Effector CD4-positive, alpha-beta T cell (primary cell): ENCODE measurements around the gene SLC19A1.

Experiments
- DNase-seq: peaks from one replicate; pipeline ENCODE4 v3.0.0-alpha.2; 2020
- total RNA-seq: gene quantifications from one replicate; lab custom pipeline; 2026; lab: John Stamatoyannopoulos, UW

Gene SLC19A1
- 10.1 reads per million, percentile 32 among the genes with 10 or more reads in this experiment for total RNA-seq

- DNase-seq: peak; percentile 58
Observed at GRCh38 chr21:45542242-45542666, at the start of gene SLC19A1. TSS of gene SLC19A1 (minus strand) at chr21:45542440. CDS start at chr21:45537959, 4,481 bp downstream.

DNA sequence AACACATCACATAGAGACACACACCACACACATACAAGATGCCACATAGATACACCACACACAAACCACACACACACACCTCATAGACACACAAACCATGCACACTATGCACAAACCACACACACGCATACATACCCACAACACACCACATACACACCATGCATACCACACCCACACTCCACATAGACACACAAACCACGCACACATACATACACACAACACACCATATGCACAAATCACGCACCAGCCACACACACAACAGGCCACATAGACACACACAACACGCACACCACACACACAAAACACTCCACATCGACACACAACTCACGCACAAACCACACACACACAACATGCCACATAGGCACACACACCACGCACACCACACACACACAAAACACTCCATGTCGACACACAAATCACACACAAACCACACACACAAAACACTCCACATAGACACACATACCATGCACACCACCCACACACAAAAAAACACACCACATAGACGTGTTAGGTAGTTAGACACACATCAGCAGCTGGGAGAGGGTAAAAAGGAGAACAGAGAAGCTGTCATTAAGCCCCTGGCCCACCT lies 49.5 kb upstream of the SLC19A1 start:
- DNase-seq: no peak

GRCh38 chr21:45590726-45591618 lies 48.7 kb upstream of the SLC19A1 start:
- DNase-seq: peak; percentile 28

DNA sequence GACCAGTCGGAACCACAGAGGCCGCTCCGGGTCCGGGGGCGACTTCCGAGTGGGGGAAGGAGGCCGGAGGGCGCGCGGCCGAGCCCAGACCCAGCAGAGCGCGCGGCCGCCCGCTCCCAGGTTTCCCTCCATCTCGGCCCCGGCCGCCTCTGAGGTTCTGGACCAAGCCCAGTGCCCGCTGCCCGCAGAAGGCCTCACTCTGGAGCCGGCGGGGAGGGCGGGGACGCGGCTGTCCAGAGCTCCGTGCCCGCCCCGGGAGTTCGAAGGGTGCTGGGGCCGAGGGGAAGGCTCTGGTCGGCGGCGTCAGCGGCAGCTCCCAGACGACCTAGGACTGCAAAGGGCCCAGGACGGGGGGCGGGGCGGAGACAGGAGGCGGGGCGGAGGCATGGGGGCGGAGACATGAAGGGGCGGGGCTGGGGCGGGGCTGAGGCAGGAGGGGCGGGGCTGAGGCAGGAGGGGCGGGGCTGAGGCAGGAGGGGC lies 48.0 kb upstream of the SLC19A1 start:
- peak; percentile 73 for DNase-seq

- DNase-seq: no peak
Observed at GRCh38 chr21:45589686-45590245, 47.5 kb upstream of the SLC19A1 start.

DNA sequence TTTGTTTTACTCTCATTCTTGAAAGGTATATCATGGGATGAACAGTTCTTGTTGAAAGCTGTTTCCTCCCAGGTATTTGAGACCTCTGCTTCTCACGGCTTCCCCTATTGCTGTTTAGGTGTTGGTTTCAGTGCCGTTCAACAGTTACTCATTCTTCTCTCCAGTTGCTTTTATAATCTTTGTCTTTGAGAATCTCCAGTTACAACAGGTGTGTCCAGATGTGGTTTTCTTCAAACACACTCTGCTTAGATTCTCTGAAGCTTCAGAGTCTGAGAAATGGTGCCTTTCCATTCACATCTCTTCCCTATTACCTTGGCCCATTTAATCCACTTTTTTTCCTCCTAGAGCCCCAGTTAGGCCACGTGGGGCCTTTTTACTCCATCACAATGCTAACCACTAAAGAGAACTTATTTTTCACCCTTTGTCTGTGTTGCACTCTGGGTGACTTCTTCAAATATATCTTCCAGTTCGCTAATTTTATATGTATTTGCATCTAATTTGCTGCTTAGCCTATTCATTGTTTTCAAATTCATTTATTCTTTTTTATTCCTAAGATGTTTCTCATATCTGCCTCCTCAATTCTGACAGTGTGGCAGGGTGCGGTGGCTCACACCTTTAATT lies 46.7 kb upstream of the SLC19A1 start:
- no peak for DNase-seq

GRCh38 chr21:45588086-45588825 lies 46.0 kb upstream of the SLC19A1 start:
- no peak for DNase-seq

DNA sequence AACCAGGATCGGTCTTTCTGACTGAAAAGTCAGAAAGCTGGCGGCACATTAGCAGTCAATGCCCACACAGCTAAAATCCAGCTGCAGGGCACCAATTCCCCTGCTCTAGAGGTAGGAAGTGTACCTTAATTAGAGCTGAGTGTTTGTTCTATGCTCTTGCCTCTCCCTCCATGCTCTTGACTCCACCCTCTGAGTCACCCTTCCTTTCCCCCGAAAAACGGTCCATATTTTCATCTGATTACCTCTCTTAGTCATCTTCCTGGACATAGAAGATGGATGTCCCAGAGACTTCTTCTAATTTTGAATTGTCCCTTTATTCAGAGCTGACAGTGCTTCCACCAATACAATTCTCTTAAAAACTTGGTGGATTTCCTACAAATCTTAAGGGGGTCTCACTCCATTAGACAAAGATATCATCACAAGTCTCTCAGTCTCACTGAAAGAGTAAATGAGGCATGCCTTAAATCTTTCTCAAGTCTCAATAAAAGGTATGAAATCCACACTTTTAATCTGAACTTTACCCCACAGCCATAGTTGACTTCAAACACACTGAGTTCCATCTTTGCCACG lies 44.1 kb upstream of the SLC19A1 start:
- DNase-seq: no peak

- no peak for DNase-seq
Observed at GRCh38 chr21:45584786-45585185, 42.5 kb upstream of the SLC19A1 start.

GRCh38 chr21:45583831-45584509 lies 41.7 kb upstream of the SLC19A1 start:
- DNase-seq: no peak

GRCh38 chr21:45582128-45582527 lies 39.9 kb upstream of the SLC19A1 start:
- no peak for DNase-seq

GRCh38 chr21:45581322-45581712 lies 39.1 kb upstream of the SLC19A1 start:
- no peak for DNase-seq

DNA sequence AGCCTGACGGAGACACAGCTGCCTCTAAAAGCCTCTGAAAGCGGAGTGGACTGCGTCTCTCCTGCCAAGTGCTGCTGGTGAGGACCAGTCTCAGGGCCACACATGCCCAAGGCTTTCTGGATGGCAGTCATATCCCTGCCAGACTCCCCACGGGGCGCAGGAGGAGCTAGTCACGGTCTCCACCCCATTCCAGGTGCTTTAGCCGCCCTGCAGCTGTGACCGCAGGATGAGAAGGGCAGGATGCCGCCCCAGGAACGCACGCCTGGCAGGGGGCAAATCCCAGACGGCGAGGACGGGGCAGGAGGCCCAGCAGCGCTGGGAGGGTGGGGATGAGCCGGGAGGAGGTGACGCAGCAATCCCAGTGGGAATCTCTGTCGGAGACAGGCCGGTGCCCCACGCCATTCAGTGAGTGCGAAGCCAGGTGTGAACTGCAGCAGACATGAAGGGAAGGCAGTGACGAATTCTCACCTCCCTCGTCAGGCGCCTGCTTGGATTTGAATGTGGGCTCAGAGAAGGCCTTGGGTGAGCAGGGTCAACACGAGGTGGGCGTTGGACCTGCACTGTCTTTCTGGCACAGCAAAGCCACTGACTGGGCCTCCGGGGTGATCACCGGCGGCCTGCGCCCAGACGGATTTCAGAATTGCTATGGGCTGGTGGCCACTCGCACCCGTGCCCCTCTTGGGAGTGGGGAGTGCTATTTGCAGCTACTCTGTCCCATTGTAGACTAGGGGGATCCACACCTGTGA lies 38.5 kb upstream of the SLC19A1 start:
- no peak for DNase-seq

- no peak for DNase-seq
Observed at GRCh38 chr21:45580181-45580575, 37.9 kb upstream of the SLC19A1 start.

DNA sequence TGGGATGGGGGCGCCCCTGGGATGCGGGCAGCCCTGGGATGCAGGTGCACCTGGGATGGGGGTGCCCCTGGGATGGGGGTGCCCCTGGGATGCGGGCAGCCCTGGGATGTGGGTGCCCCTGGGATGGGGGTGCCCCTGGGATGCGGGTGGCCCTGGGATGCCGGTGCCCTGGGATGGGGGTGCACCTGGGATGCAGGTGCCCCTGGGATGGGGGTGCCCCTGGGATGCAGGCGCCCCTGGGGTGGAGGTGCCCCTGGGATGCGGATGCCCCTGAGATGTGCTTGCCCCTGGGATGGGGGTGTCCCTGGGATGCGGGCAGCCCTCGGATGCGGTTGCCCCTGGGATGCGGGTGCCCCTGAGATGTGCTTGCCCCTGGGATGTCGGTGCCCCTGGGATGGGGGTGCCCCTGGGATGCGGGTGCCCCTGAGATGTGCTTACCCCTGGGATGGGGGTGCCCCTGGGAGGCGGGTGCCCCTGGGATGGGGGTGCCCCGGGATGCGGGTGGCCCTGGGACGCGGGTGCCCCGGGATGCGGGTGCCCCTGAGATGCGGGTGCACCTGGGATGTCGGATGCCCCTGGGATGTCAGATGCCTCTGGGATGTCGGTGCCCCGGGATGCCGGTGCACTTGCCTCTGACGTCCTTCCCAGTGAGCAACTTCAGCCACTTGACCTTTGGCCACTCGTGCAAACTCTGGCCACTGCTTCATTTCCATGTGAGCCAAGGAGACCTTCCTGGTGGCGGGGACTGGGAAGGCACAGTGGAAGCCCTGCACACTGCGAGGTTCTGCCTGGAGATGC lies 37.3 kb upstream of the SLC19A1 start:
- no peak for DNase-seq

- no peak for DNase-seq
Observed at GRCh38 chr21:45578811-45579381, 36.7 kb upstream of the SLC19A1 start.

- DNase-seq: no peak
Observed at GRCh38 chr21:45578176-45578801, 36.0 kb upstream of the SLC19A1 start.

GRCh38 chr21:45577801-45578175 lies 35.5 kb upstream of the SLC19A1 start:
- no peak for DNase-seq
